DMS79 treated with DMSO at 0.1 percent for 48 hours (cell line): ENCODE measurements around the gene SLC17A7.

Experiments
- DNase-seq: peaks from one replicate; lab custom pipeline; 2025; lab: John Stamatoyannopoulos, UW

The SLC17A7 gene

GRCh38 chr19:49407482-49408015, 33.8 kb downstream of the SLC17A7 start:
- DNase-seq, result no peak

- no peak for DNase-seq
Measured at GRCh38 chr19:49407079-49407478, 34.2 kb downstream of the SLC17A7 start.

GRCh38 chr19:49403404-49404187, 37.7 kb downstream of the SLC17A7 start:
- peak; percentile 97 for DNase-seq

GRCh38 chr19:49400029-49400428, 41.3 kb downstream of the SLC17A7 start:
- no peak for DNase-seq

- no peak for DNase-seq
Measured at GRCh38 chr19:49398931-49399330, 42.4 kb downstream of the SLC17A7 start.

GRCh38 chr19:49398001-49398615, 43.2 kb downstream of the SLC17A7 start:
- DNase-seq, result peak; percentile 79

GRCh38 chr19:49396738-49397505, 44.4 kb downstream of the SLC17A7 start:
- no peak for DNase-seq

- no peak for DNase-seq
Measured at GRCh38 chr19:49395581-49396407, 45.5 kb downstream of the SLC17A7 start.

- no peak for DNase-seq
Measured at GRCh38 chr19:49393881-49394280, 47.4 kb downstream of the SLC17A7 start.

- peak; percentile 87 for DNase-seq
Measured at GRCh38 chr19:49391581-49392399, 49.5 kb downstream of the SLC17A7 start.

- DNase-seq, result peak; percentile 25
Measured at GRCh38 chr19:49390929-49391359, 50.4 kb downstream of the SLC17A7 start.

GRCh38 chr19:49390131-49390928, 51.0 kb downstream of the SLC17A7 start:
- DNase-seq, result no peak

- no peak for DNase-seq
Measured at GRCh38 chr19:49389406-49389805, 51.9 kb downstream of the SLC17A7 start.

GRCh38 chr19:49387936-49388372, 53.4 kb downstream of the SLC17A7 start, which contains the start of gene KASH5:
TSS of gene KASH5 (plus strand) at chr19:49388249. CDS start at chr19:49390884, 2,635 bp downstream.
- DNase-seq, result no peak

- no peak for DNase-seq
Measured at GRCh38 chr19:49383599-49383998, 57.7 kb downstream of the SLC17A7 start.

- DNase-seq, result no peak
Measured at GRCh38 chr19:49382639-49383038, 58.7 kb downstream of the SLC17A7 start.

- DNase-seq, result no peak
Measured at GRCh38 chr19:49380391-49380790, 60.9 kb downstream of the SLC17A7 start.
